ENCODE measurements around the gene SBK3. TPM values are rescaled to one million over a fixed set of nuclear protein-coding genes. Genes with fewer than 3 reads are reported as not detected.

SBK3 gene
- total RNA-seq, 2 experiments from 2014 or later = not detected

- no peak overlapping the region for H3K4me3 ChIP-seq (ENCODE audit: low read length)
- POLR2A ChIA-PET = no interaction called here
- no peaks in the 10 kb centered on the region for H3K9me3 ChIP-seq (ENCODE audit: control insufficient read depth in 1 of 2, insufficient read depth in 1 of 2, low read length in 2 of 2)
- Mint-ChIP-seq H3K4me1 (ENCODE audit: low read depth) (no peaks in the 10 kb centered on the region), H3K36me3 (ENCODE audit: low read depth) (no peaks in the 10 kb centered on the region), H3K27ac (no peak overlapping the region), H3K4me3 (no peak overlapping the region), H3K27me3 (peaks cover 8% of the 10 kb centered on the region), H3K9me3 (no peaks in the 10 kb centered on the region)
- DNase-seq (no peak), ATAC-seq (ENCODE audit: poor library complexity) (no peak)
- intact Hi-C loops (cut with DNase I, micrococcal nuclease) = no loop called here
- no peaks in the 10 kb centered on the region for H3K36me3 ChIP-seq (ENCODE audit: insufficient read depth, low read length)
- H3K27me3 ChIP-seq (ENCODE audit: control insufficient read depth in 1 of 2, insufficient read depth in 2 of 2, low read length in 2 of 2) = peaks cover 0 to 6% of the 10 kb centered on the region in 2 experiments
- H3K27ac ChIP-seq (ENCODE audit: low read depth in 1 of 2, low read length in 2 of 2) = no peak overlapping the region
- CTCF ChIA-PET = no interaction called here
- TF ChIP-seq CTCF (IDR thresholded peaks at IDR 0.05) = no peak
- no peaks in the 10 kb centered on the region for H3K4me1 ChIP-seq (ENCODE audit: insufficient read depth, low read length)
Measured at GRCh38 chr19:55554741-55555152, 9.4 kb upstream of the SBK3 start.

GRCh38 chr19:55554302-55554701, 9.0 kb upstream of the SBK3 start:
- Histone ChIP-seq H3K4me1 (ENCODE audit: insufficient read depth, low read length) (no peaks in the 10 kb centered on the region), H3K9me3 (ENCODE audit: control insufficient read depth in 1 of 2, insufficient read depth in 1 of 2, low read length in 2 of 2) (no peaks in the 10 kb centered on the region), H3K4me3 (ENCODE audit: low read length) (no peak overlapping the region), H3K27me3 (ENCODE audit: control insufficient read depth in 1 of 2, insufficient read depth in 2 of 2, low read length in 2 of 2) (peaks cover 3 to 6% of the 10 kb centered on the region in 2 experiments), H3K36me3 (ENCODE audit: insufficient read depth, low read length) (no peaks in the 10 kb centered on the region), H3K27ac (ENCODE audit: low read depth in 1 of 2, low read length in 2 of 2) (no peak overlapping the region)
- ChIA-PET CTCF (no interaction called here), POLR2A (no interaction called here)
- H3K27ac Mint-ChIP-seq = no peak overlapping the region
- TF ChIP-seq CTCF (IDR thresholded peaks at IDR 0.05) = no peak
- no peak for DNase-seq
- no peak overlapping the region for H3K4me3 Mint-ChIP-seq
- H3K4me1 Mint-ChIP-seq (ENCODE audit: low read depth) = no peaks in the 10 kb centered on the region
- no peak for ATAC-seq (ENCODE audit: poor library complexity)
- no peaks in the 10 kb centered on the region for H3K9me3 Mint-ChIP-seq
- no peaks in the 10 kb centered on the region for H3K36me3 Mint-ChIP-seq (ENCODE audit: low read depth)
- intact Hi-C loops (cut with DNase I, micrococcal nuclease) = no loop called here
- peaks cover 11% of the 10 kb centered on the region for H3K27me3 Mint-ChIP-seq

GRCh38 chr19:55553217-55554182, 8.2 kb upstream of the SBK3 start:
- Histone ChIP-seq H3K9me3 (ENCODE audit: control insufficient read depth in 1 of 2, insufficient read depth in 1 of 2, low read length in 2 of 2) (no peaks in the 10 kb centered on the region), H3K4me1 (ENCODE audit: insufficient read depth, low read length) (no peaks in the 10 kb centered on the region), H3K27me3 (ENCODE audit: control insufficient read depth in 1 of 2, insufficient read depth in 2 of 2, low read length in 2 of 2) (peaks cover 3 to 6% of the 10 kb centered on the region in 2 experiments), H3K27ac (ENCODE audit: low read depth in 1 of 2, low read length in 2 of 2) (no peak overlapping the region), H3K36me3 (ENCODE audit: insufficient read depth, low read length) (no peaks in the 10 kb centered on the region), H3K4me3 (ENCODE audit: low read length) (no peak overlapping the region)
- H3K4me1 Mint-ChIP-seq (ENCODE audit: low read depth) = no peaks in the 10 kb centered on the region
- CTCF ChIA-PET = no interaction called here
- H3K36me3 Mint-ChIP-seq (ENCODE audit: low read depth) = no peaks in the 10 kb centered on the region
- DNase-seq = no peak
- no peaks in the 10 kb centered on the region for H3K9me3 Mint-ChIP-seq
- H3K27ac Mint-ChIP-seq = no peak overlapping the region
- no peak for TF ChIP-seq CTCF (IDR thresholded peaks at IDR 0.05)
- intact Hi-C loops (cut with DNase I, micrococcal nuclease) = no loop called here
- POLR2A ChIA-PET = no interaction called here
- peaks cover 11% of the 10 kb centered on the region for H3K27me3 Mint-ChIP-seq
- ATAC-seq (ENCODE audit: poor library complexity) = no peak
- no peak overlapping the region for H3K4me3 Mint-ChIP-seq

Data from CD4-positive, alpha-beta T cell (primary cell).